Lung (tissue), 12 donors: ENCODE results near the gene TMEM247. TPM values are rescaled to one million over a fixed set of nuclear protein-coding genes. Genes with fewer than 3 reads are reported as not detected.

Experiments
- ATAC-seq: fragments of 200-7000 bp; cut with Tn5 transposase; one replicate; pipeline ENCODE4 v1.9.1; 2020; ENCODE audit warnings: moderate number of reproducible peaks; ENCODE audit not compliant: insufficient read depth, low FRiP score
- DNase-seq, 3 donors: peaks; one replicate each; pipeline ENCODE4 v3.0.0-alpha.2; 2013 to 2017
- H3K27ac ChIP-seq, 2 donors: one replicate each; pipeline ENCODE4 v1.5.1; 2013; ENCODE audit warnings: mild to moderate bottlenecking in 2 of 2, moderate library complexity in 2 of 2, control low read depth in 1 of 2, inconsistent platforms in 1 of 2, low read depth in 1 of 2, low read length in 1 of 2
- H3K27me3 ChIP-seq, 3 donors: one replicate each; pipeline ENCODE4 v1.5.1; 2013; ENCODE audit warnings: low read length in 2 of 3; ENCODE audit not compliant: control insufficient read depth in 3 of 3, insufficient read depth in 3 of 3
- H3K36me3 ChIP-seq, 4 donors: one replicate each; pipeline ENCODE4 v1.5.1; 2013; ENCODE audit warnings: low read length in 4 of 4, mild to moderate bottlenecking in 1 of 4, moderate library complexity in 1 of 4; ENCODE audit not compliant: control insufficient read depth in 4 of 4, insufficient read depth in 4 of 4
- H3K4me1 ChIP-seq, 5 donors: one replicate each; pipeline ENCODE4 v1.5.1; 2013; ENCODE audit warnings: low read length in 5 of 5, mild to moderate bottlenecking in 2 of 5, moderate library complexity in 1 of 5; ENCODE audit not compliant: control insufficient read depth in 5 of 5, insufficient read depth in 5 of 5
- H3K4me3 ChIP-seq: one replicate; pipeline ENCODE4 v1.5.1; 2013; ENCODE audit warnings: mild to moderate bottlenecking, control low read depth, moderate library complexity
- H3K9ac ChIP-seq, 2 donors: one replicate each; pipeline ENCODE4 v1.5.1; 2013; ENCODE audit warnings: low read length in 2 of 2, control low read depth in 1 of 2; ENCODE audit not compliant: insufficient read depth in 1 of 2
- H3K9me3 ChIP-seq, 4 donors: one replicate each; pipeline ENCODE4 v1.5.1; 2013; ENCODE audit warnings: low read length in 3 of 4, mild to moderate bottlenecking in 1 of 4, moderate library complexity in 1 of 4; ENCODE audit not compliant: control insufficient read depth in 4 of 4, insufficient read depth in 3 of 4
- CTCF ChIP-seq: IDR thresholded peaks from 2 replicates; pipeline ENCODE4 v1.5.1; 2012; ENCODE audit warnings: mild to moderate bottlenecking; ENCODE audit errors: control extremely low read depth, extremely low read depth
- WGBS, 2 donors: extraction: QIAGEN DNeasy Blood & Tissue Kit; methylation state at CpG; one replicate each; pipeline ENCODE4 v1.1.7; 2013; 5-methylcytosine and 5-hydroxymethylcytosine counted together
- polyA plus RNA-seq, 2 donors: library from polyadenylated mRNA; stranded (reverse); fragments of 200-250 nt; gene quantifications; one replicate each; pipeline ENCODE4 v1.2.1, GENCODE V29; 2013
- total RNA-seq, 2 donors: library from RNA; depleted of rRNA in 1 of 2; stranded (reverse); fragments of >200 nt in 1 of 2; gene quantifications; one replicate each; pipeline ENCODE4 v1.2.1, GENCODE V29; 2014 to 2021
- donor health status: control.
- donor health status: control.
- donor health status: Bipolar disorder and iron deficiency.
- donor health status: healthy.
- donor health status: DM: yes; HTN: yes; CAD: no.

TMEM247 gene
- total and polyA plus RNA-seq, 4 donors: not detected

GRCh38 chr2:46439582-46439981 is 39.8 kb upstream of the TMEM247 start:
- H3K9ac ChIP-seq: no peak overlapping the region

GRCh38 chr2:46441838-46442712 is 37.3 kb upstream of the TMEM247 start:
- H3K36me3 ChIP-seq: no peaks in the 10 kb centered on the region
- peaks cover 0 to 1% (median 0%) of the 10 kb centered on the region in 5 donors for H3K4me1 ChIP-seq
- ATAC-seq: no peak

More at GRCh38 chr2:46439582-46439981, 39.8 kb upstream of the TMEM247 start:
- H3K4me1 ChIP-seq: peaks cover 0 to 16% (median 3%) of the 10 kb centered on the region in 5 donors
- DNase-seq (no peak), ATAC-seq (no peak)
- no peak for TF ChIP-seq CTCF
- H3K27me3 ChIP-seq: no peaks in the 10 kb centered on the region
- H3K36me3 ChIP-seq: no peaks in the 10 kb centered on the region
- H3K9me3 ChIP-seq: no peaks in the 10 kb centered on the region
- WGBS, 2 donors: 35 to 57% methylated on average over 2 of the region's 2 CpGs
- H3K4me3 ChIP-seq: no peak overlapping the region
- H3K27ac ChIP-seq: no peak overlapping the region

GRCh38 chr2:46444732-46445131 is 34.6 kb upstream of the TMEM247 start:
- ATAC-seq (no peak), DNase-seq (no peak)
- no peak overlapping the region for H3K9ac ChIP-seq

More at GRCh38 chr2:46441838-46442712, 37.3 kb upstream of the TMEM247 start:
- peaks cover 0 to 2% (median 0%) of the 10 kb centered on the region in 4 donors for H3K9me3 ChIP-seq
- H3K9ac ChIP-seq: no peak overlapping the region
- H3K4me3 ChIP-seq: no peak overlapping the region
- no peak overlapping the region for H3K27ac ChIP-seq
- no peak for DNase-seq
- WGBS, 2 donors: 91 to 94% methylated on average over 7 of the region's 7 CpGs
- H3K27me3 ChIP-seq: no peaks in the 10 kb centered on the region
- TF ChIP-seq CTCF: no peak

More at GRCh38 chr2:46444732-46445131, 34.6 kb upstream of the TMEM247 start:
- Histone ChIP-seq H3K4me3 (no peak overlapping the region), H3K27ac (no peak overlapping the region), H3K4me1 (peaks cover 0 to 1% (median 0%) of the 10 kb centered on the region in 5 donors), H3K36me3 (no peaks in the 10 kb centered on the region), H3K27me3 (no peaks in the 10 kb centered on the region), H3K9me3 (peaks cover 0 to 2% (median 0%) of the 10 kb centered on the region in 4 donors)
- TF ChIP-seq CTCF: no peak
- 91 to 93% methylated on average over 2 of the region's 2 CpGs for WGBS, 2 donors
